Stimulated activated CD4-positive, alpha-beta T cell treated with anti-CD3 and anti-CD28 coated beads, Interleukin-4, amount 100 ng/mL, for 4 hours (primary cell): Measurements from ENCODE around the gene CRTC3.
"Not testable (repeated sequence)": the region's sequence is repeated elsewhere in the genome, so short reads cannot be mapped to it uniquely, and the experiment has no call there.

ENCODE experiments used
- DNase-seq, 2 experiments: peaks; one replicate each; pipeline ENCODE4 v3.0.0-alpha.2; 2020

CRTC3 gene, protein sequence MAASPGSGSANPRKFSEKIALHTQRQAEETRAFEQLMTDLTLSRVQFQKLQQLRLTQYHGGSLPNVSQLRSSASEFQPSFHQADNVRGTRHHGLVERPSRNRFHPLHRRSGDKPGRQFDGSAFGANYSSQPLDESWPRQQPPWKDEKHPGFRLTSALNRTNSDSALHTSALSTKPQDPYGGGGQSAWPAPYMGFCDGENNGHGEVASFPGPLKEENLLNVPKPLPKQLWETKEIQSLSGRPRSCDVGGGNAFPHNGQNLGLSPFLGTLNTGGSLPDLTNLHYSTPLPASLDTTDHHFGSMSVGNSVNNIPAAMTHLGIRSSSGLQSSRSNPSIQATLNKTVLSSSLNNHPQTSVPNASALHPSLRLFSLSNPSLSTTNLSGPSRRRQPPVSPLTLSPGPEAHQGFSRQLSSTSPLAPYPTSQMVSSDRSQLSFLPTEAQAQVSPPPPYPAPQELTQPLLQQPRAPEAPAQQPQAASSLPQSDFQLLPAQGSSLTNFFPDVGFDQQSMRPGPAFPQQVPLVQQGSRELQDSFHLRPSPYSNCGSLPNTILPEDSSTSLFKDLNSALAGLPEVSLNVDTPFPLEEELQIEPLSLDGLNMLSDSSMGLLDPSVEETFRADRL

DNA sequence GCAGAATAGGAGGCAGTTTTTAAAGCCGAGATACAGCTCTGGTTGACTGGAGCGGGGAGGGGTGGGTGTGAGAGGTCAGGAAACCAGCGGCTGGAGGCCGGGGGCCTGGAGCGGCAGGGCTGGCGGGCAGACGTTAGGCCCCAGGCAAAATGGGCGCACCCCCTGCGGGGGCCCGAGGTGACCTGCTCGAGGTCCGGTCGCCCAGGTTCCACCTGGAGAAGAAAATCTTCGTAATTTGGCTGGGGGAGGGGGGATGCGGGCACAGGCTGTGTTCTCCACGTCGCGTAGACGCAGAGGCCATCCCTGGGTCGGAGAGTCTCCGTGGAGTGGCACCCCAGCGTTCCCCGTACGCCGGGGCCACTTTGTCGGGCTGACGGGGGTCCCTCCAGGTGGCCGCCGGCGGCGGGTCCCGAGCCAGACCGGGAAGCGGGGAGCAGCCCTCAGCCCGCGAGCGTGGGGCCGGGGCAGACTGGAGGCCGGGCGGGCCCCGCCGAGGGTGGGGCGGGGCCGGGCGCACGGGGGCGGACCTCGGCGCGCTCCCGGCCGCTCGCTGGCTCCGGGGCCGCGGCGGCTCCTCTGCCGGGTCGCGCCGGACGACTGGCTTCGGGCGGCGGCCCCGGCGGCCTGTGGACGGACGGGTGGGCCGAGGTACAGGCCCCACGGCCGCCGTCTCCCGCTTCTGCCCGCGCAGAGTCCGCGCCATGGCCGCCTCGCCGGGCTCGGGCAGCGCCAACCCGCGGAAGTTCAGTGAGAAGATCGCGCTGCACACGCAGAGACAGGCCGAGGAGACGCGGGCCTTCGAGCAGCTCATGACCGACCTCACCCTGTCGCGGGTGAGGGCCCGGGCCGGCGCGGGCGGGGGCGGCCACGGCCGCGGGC lies at the start of gene CRTC3:
Gene CRTC3, plus strand, starts transcription at position 553 of the 879 bp plus-strand sequence. Its CDS starts 149 bp downstream, at position 702.
- DNase-seq, result peak; percentile 45 to 61

DNA sequence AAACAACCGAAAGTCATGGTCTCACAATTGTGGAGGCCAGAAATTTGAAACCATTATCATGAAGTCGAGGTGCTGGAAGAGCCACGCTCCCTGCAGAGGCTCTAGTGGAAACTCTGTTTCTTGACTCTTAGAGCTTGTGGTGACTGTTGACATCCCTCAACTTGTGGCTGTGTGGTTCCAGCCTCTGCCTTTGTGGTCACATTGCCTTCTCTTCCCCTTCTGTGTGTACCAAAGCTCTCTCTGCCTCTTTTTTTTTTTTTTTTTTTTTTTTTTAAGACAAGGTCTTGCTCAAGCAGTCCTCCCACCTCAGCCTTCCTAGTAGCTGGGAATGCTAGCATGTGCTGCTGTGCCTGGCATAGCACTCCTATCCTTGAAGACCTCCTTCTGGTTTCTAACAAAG lies 48.7 kb upstream of the CRTC3 start:
- DNase-seq, result no peak

DNA sequence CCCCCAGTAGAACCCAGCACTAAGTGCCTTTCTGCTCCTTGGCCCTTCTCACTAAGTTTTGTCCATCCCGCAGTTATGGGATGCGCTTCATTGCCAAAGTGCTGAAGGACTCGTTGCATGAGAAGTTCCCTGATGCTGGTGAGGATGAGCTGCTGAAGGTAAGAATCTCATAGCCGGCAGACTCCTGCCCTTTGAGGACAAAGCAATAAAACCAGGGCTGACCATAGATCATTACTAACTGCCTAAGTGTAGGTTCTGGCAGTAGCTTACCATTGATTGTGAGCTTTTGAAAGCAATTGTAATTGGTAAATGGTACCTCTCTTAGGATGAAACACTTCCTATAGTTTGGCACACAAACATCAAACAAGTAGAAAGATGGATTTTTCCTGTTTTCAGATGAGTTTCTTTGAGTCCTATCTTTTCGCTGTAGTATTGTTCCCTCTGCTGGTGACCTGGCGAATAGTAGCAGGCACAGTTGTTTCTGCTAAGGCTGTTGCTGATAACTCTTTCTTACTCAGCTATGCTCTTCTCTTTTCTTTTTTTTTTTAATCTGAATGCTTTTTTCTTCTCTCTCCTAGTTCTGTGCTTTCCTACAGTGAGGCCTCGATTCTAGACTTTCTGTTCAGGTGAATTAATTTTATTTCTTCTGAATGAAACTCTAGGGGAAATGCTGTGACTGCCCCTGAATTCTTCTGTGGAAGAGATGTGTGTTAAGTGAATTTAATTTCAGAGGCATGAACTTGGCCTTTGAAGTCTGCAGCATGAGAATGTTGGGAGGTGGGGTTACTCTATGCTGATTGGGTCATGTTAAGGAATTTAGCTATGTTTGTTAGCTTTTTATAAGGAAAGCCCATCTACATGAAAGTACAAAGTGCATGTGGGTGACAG lies 47.4 kb upstream of the CRTC3 start:
- DNase-seq, result peak; percentile 30 to 36

DNA sequence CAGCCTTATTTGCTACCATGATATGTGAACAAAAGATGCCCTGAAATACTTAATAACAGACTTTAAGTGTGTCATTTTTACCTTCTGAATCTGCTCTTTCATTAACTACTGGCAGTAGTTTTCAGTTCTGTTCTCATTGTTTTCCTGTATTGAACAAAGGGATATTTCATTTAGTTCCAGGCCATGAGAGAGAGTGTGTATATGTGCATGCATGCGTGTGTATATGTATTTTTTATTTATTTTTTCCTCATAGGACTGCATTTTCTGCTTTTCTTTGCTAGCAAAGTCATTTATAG lies 46.8 kb upstream of the CRTC3 start:
- no peak for DNase-seq

DNA sequence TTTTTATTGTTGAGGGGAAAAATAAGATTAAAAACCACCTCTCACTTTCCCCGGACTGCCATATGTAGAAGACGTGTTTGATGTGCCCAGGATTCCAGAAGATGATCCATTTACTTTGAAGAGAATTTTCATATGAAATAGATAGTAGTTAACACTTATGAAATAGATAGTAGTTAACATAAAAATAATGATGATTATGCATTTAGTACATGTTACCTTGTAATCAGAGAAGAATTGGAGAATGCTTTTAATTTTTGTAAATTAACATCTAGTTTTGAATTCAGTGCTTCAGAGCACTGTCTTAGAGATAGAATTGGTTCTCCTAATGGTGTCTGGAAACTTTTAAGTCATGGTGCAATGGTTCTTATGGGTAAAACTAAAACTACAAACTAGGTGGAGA lies 46.1 kb upstream of the CRTC3 start:
- no peak for DNase-seq

DNA sequence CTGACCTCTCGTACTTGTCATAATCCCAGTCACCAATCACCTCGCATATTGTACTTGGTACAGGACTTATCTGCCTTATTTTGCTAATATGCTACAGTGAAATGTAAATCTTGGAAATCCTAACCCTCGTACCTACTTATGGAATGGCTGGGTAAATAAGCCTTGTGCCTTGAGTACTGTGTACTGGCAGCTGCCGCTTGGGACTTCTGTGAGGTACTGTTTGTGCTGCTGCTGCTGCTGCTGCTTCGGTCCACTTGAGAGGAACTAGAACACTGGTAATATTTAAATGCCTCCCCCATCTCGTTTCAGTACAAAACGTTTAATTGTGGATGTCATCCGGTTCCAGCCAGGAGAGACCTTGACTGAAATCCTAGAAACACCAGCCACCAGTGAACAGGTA lies 42.5 kb upstream of the CRTC3 start:
- no peak for DNase-seq

DNA sequence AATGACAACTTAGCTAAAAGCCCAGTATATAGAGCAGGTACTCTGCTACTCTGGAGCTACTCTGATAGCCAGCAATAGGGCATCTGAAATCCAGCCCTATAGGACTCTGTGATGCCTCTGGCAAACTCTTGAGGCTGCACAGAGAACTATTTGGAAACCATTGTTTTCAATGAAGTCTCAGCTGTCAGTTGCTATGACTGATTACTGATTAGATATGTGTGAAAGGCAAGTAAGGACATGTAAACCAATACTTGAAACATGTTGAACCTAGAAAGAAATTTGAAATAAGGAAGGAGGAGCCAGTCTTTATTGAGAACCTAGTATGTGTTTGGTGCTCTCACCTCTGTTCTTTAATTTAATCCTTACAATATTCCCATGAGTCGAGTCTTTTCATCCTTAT lies 40.2 kb upstream of the CRTC3 start:
- DNase-seq, result no peak

DNA sequence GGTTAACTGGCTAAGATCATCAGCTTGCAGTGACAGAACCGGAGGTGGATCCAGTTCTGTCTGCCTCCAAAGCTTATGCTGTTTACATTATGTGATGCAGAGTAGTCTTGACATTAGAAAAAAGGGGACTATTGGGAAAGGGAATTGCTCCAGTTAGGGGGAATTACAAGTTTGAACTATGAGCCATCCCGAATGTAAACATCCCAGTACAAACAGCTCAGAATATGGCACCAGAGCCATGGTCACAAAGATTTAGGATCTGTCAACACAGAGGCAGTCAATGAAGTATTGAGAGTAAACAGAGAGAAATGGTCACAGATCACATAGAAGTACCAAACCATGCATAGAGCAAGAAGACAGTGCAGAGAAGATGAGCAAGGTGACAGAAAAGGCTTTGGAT lies 39.8 kb upstream of the CRTC3 start:
- DNase-seq, result no peak

DNA sequence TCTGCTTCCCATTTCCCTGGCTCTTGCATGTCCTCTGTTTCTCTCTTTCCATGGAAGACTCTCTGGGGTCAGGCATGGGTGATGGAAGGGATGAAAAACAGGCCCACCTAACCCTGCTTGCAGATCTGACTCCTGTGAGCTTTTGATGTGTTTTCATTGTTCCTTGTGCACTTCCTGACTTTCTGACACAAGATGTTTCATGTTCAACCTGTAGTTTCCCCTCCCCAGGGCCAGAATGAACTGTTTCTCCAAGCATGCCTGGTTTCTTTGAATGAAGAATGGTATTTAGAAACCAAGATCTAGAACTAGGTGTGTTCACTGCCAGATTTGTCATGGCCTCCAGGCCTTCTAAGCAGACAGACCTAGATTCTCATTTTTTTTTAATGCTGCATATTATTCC lies 36.1 kb upstream of the CRTC3 start:
- DNase-seq, result no peak

DNA sequence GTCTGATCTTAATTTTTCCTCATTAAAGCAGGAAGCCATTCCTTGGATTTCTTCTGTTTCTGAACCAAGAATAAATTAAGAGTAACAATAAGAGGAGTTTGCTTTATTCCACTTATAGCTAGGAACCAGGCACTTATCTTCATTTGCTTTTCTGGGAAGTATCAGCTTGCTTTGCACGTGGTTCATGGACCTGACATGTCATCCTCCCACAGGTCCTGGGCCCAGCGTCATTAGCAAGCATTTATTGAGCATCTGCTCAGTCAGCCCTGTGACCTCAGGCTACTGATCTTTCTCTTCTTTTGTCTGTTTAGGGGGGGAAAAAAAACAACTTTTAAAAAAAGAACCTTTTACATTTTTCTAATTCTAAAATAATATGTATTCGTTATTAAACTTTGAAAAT lies 34.7 kb upstream of the CRTC3 start:
- no peak for DNase-seq

DNA sequence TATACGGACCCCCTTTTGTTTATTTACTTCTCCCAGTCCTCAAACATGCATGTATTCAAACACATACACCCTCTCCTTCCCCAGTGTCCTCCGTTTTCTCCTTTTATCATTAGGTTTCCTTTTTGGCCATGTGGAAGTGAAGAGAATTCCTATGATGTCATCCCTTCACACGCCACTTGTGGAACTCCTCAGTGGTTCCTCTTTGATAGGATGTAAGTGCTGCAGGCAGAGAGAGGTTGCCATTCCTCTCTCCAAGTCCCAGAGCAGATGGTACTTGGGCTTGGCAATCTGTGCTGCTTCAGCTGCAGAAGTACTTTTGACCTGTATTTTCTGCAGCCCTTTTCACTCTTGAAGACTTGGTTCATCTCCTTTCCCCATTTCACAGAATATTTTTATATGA lies 32.9 kb upstream of the CRTC3 start:
- no peak for DNase-seq

DNA sequence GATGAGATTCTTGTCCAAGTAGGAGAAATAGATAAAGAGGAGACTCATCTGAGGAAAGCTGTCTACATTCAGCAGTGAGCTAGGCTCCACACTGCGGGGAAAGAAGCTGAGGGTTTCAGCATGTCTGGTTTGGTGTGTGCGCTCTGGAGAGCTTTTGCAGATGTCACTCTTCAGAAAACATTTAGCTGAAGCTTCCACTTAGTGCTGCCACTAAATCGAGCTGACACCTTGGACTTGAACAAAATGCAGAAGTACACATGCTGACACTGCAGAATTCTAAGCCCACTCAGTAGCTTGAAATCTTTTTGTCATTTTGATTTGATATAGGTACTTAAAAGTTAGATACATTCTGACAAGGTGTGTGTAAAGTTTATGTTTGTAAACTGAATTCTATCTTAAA lies 32.3 kb upstream of the CRTC3 start:
- no peak for DNase-seq

DNA sequence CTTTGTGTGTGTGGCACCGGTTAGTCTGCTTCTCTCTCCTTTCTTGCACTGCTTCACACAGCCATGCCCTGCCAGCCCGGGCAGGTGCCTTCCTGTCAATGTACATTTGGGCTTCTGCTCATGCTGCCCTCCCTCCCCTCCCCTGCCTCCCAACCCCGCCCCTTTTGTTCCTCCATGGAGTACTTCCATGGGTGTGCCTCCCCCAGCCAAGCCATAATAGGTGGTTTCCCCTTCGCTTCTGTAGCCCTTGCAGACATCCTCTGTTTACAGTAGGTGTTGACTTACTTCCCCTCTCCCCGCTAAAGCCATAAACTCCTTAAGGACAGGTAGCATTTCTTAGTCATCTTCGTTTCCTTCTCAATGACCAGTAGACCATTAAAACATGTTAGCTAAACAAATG lies 31.8 kb upstream of the CRTC3 start:
- no peak for DNase-seq

DNA sequence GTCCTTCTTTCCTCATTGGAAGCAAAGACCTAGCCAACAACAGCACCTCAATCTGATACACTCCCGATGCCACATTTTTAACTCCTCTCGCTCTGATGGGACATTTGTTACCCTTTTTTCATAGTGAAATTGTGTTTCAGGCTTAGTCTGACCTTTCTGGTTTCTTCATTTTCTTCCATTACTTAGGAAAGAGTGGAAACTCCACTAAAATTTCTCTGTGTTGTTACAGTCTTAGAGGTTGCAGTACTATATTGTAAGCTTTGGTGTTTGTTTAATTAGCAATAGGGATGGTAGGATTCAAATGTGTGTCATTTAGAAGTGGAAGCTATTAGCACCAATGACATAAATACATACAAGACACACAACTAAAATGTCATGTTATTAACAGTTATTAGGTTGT lies 29.6 kb upstream of the CRTC3 start:
- no peak for DNase-seq

DNA sequence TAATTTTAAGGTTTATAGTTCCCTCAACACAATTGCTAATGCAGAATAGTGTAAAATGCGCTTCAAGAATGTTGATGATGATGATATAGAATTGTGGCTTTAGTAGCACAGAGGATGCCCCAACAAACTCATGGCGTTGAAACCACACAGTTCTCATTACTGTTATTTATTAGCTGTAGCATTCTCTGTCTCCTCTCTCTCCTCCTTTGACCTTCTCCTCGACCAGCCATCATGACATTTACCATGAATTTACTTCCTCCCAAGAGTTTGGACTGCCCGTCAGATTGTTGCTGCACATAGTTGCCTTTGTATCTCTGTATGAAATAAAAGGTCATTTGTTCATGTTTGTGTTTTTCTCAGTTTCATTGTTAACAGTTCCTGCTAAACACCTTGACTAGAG lies 27.8 kb upstream of the CRTC3 start:
- DNase-seq, result no peak

DNA sequence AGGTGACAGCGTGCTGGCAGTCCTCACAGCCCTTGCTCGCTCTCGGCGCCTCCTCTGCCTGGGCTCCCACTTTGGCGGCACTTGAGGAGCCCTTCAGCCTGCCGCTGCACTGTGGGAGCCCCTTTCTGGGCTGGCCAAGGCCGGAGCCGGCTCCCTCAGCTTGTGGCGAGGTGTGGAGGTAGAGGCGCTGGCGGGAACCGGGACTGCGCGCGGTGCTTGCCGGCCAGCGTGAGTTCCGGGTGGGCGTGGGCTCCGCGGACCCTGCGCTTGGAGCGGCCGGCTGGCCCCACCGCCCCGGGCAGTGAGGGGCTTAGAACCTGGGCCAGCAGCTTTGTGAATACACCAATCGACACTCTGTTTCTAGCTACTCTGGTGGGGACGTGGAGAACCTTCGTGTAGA lies 18.9 kb upstream of the CRTC3 start:
- DNase-seq, result not testable (repeated sequence)

DNA sequence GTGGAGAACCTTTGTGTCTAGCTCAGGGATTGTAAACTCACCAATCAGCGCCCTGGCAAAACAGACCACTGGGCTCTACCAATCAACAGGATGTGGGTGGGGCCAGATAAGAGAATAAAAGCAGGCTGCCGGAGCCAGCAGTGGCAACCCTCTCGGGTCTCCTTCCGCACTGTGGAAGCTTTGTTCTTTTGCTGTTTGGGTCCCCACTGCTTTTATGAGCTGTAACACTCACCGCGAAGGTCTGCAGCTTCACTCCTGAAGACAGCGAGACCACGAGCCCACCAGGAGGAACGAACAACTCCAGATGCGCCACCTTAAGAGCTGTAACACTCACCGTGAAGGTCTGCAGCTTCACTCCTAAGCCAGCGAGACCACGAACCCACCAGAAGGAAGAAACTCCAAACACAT lies 18.5 kb upstream of the CRTC3 start:
- DNase-seq, result not testable (repeated sequence)

DNA sequence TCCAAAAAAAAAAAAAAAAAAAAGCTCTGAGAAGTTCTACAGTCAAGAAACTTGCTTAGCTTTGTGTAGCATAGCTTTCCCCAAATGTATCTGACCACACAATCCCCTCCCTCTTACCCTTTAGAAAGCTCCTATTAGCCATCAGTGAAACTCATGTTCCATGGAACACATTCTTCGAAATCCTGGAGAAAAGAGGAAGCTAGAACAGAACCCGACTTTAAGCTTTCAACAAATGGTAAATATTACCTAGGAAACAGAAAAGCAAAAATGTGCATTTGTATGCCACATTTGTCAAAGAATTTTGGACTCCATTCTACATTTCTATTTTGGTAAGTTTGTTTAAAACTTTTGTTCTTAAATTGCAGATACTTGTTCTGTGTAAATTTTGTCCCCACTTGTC lies 17.4 kb upstream of the CRTC3 start:
- DNase-seq, result no peak

DNA sequence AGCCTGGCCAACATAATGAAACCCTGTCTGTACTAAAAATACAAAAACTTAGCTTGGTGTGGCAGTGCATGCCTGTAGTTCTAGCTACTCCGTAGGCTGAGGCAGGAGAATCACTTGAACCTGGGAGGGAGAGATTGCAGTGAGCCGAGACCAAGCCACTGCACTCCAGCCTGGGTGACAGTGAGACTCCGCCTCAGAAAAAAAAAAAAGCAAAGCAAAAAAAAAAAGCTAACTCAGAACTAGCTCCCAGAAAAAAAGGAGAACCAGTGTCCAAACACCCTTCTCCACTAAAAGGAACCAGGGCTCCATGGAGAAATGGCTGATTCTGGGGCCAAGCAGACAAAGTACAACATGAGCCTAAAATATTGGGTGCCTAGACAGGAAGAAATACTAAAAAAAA lies 16.7 kb upstream of the CRTC3 start:
- no peak for DNase-seq

DNA sequence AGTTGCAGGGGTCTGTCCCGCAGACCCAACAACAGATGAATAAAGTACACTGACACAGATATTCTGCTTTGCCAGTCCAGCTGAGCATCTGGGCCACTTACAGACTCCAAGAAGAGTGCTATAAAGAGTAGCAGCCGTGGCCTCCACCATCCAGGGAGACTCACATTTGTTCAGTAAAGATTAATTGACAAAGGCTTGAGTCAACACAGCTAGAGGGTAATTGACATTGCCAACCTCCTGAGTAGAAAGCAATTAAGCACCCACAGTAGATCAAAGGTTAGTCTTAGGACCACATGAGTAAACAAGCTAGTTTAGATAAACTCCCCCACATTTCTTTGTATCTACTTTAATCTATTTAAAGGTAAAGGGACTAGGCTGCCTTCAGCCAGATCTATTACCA lies 16.3 kb upstream of the CRTC3 start:
- no peak for DNase-seq

DNA sequence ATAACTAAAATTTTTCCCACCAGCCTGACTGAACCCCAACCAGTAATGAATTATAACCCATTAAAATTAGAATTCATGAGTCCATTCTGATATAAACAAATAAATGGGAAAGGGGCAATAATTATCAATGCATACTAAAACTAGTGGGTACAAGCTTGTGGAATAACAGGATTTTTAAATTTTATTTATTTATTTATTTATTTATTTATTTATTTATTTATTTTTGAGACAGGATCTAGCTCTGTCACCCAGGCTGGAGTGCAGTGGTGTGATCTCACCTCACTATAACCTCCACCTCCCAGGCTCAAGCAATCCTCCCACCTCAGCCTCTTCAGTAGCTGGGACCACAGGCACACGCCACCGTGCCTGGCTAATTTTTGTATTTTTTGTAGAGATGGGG lies 15.8 kb upstream of the CRTC3 start:
- not testable (repeated sequence) for DNase-seq

DNA sequence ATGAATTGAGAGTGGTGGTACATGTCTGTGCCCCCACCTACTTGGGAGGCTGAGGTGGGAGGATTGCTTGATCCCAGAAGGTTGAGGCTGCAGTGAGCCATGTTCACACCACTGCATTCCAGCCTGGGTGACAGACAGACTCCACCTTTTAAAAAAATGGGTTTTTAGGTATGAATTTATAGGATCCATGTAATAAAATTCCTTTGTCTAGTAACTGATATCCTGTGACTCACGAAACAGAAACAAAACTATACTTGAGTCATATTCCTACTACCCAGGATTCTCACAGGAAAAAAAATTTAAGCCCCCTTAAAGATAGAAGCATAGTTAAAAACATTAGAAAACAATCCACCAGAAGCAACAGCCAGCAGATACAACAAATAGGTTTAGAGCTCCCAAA lies 10.0 kb upstream of the CRTC3 start:
- no peak for DNase-seq

DNA sequence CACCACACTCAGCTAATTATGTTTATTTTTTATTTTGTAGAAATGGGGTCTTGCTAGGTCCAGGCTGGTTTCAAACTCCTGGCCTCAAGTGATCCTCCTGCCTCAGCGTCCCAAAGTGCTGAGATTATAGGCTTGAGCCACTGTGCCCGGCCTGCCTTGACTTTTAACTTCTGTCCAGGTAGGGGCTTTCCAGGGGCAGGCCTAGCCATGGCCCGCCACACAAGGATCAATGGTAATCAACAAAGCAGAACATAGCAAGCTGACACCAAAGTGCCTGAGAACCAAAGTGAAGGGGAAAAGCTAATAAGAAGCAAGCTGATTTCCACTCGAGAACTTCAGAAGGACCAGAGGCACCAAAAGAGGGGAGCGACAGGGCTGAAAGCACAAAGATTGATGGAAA lies 9.4 kb upstream of the CRTC3 start:
- no peak for DNase-seq
